ENCODE data around the gene ATP2B2. TPM values are rescaled to one million over a fixed set of nuclear protein-coding genes. Genes with fewer than 3 reads are reported as not detected.

ATP2B2 gene
- total RNA-seq, 1 donor from 2014 or later = not detected

- intact Hi-C loops (cut with micrococcal nuclease) = no loop called here
These were observed 99.6 kb downstream of the ATP2B2 start for GRCh38 chr3:10405816-10406215.

- intact Hi-C loops (cut with micrococcal nuclease) = no loop called here
These were observed 100.5 kb downstream of the ATP2B2 start for GRCh38 chr3:10404876-10405275.

GRCh38 chr3:10404377-10404776 lies 101.0 kb downstream of the ATP2B2 start:
- intact Hi-C loops (cut with micrococcal nuclease) = no loop called here

GRCh38 chr3:10401990-10402761 lies 103.2 kb downstream of the ATP2B2 start:
- intact Hi-C loops (cut with micrococcal nuclease) = no loop called here

GRCh38 chr3:10400749-10401495 lies 104.5 kb downstream of the ATP2B2 start:
- intact Hi-C loops (cut with micrococcal nuclease) = no loop called here

- intact Hi-C loops (cut with micrococcal nuclease) = no loop called here
These were observed 105.2 kb downstream of the ATP2B2 start for GRCh38 chr3:10400050-10400748.

- intact Hi-C loops (cut with micrococcal nuclease) = no loop called here
These were observed 105.8 kb downstream of the ATP2B2 start for GRCh38 chr3:10399634-10400033.

GRCh38 chr3:10398341-10398740 lies 107.0 kb downstream of the ATP2B2 start:
- intact Hi-C loops (cut with micrococcal nuclease) = no loop called here

GRCh38 chr3:10397879-10398278 lies 107.5 kb downstream of the ATP2B2 start:
- intact Hi-C loops (cut with micrococcal nuclease) = no loop called here

- intact Hi-C loops (cut with micrococcal nuclease) = no loop called here
These were observed 108.5 kb downstream of the ATP2B2 start for GRCh38 chr3:10396931-10397330.

- intact Hi-C loops (cut with micrococcal nuclease) = no loop called here
These were observed 109.3 kb downstream of the ATP2B2 start for GRCh38 chr3:10396083-10396482.

- intact Hi-C loops (cut with micrococcal nuclease) = no loop called here
These were observed 109.7 kb downstream of the ATP2B2 start for GRCh38 chr3:10395671-10396070.

GRCh38 chr3:10395196-10395595 lies 110.2 kb downstream of the ATP2B2 start:
- intact Hi-C loops (cut with micrococcal nuclease) = no loop called here

- intact Hi-C loops (cut with micrococcal nuclease) = no loop called here
These were observed 110.8 kb downstream of the ATP2B2 start for GRCh38 chr3:10394491-10395025.

GRCh38 chr3:10393514-10393913 lies 111.9 kb downstream of the ATP2B2 start:
- intact Hi-C loops (cut with micrococcal nuclease) = no loop called here

- intact Hi-C loops (cut with micrococcal nuclease) = no loop called here
These were observed 112.4 kb downstream of the ATP2B2 start for GRCh38 chr3:10392906-10393461.

GRCh38 chr3:10392244-10392643 lies 113.1 kb downstream of the ATP2B2 start:
- intact Hi-C loops (cut with micrococcal nuclease) = no loop called here

GRCh38 chr3:10391391-10391790 lies 114.0 kb downstream of the ATP2B2 start:
- intact Hi-C loops (cut with micrococcal nuclease) = no loop called here

GRCh38 chr3:10390641-10391373 lies 114.6 kb downstream of the ATP2B2 start:
- intact Hi-C loops (cut with micrococcal nuclease) = no loop called here

- intact Hi-C loops (cut with micrococcal nuclease) = no loop called here
These were observed 115.4 kb downstream of the ATP2B2 start for GRCh38 chr3:10389995-10390394.

- intact Hi-C loops (cut with micrococcal nuclease) = no loop called here
These were observed 116.0 kb downstream of the ATP2B2 start for GRCh38 chr3:10389339-10389738.

All from T-helper 2 cell treated with Interferon-gamma antibody and Interleukin-4, amounts not matched to agents 100 ng/mL and 5 ng/mL, for 36 hours (primary cell).